Activated naive CD4-positive, alpha-beta T cell treated with anti-CD3 and anti-CD28 coated beads, Interleukin-2, amount 10 ng/mL, durations not matched to agents 5 hours and 36 hours (primary cell): ENCODE measurements around the gene ANKRD7. TPM values are rescaled to one million over a fixed set of nuclear protein-coding genes. Genes with fewer than 3 reads are reported as not detected.

Experiments
- total RNA-seq, 2 experiments: library from RNA; stranded (reverse); gene quantifications; one replicate each; pipeline ENCODE4 v1.2.3, GENCODE V29; 2021

Gene ANKRD7, protein sequence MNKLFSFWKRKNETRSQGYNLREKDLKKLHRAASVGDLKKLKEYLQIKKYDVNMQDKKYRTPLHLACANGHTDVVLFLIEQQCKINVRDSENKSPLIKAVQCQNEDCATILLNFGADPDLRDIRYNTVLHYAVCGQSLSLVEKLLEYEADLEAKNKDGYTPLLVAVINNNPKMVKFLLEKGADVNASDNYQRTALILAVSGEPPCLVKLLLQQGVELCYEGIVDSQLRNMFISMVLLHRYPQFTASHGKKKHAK
- total RNA-seq, result not detected

DNA sequence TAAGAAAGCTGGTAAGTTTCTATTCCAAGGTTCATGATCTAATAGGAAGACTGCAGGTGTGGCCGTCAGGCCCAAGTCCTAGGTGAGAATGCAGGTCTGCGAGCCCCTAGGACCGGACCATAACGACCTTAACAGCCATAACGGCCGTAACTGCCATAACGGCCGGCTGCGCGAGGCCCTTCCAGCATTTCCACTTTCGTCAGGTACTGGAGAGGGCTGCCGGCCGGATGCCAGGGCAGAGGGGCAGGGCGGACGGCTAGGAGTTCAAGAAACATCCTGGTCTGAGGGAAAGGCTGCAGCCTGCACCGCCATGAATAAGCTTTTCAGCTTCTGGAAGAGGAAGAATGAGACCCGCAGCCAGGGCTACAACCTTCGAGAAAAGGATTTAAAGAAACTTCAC, at the start of gene ANKRD7:
ANKRD7 (plus strand) TSS at position 184 of the 400 bp plus-strand sequence; CDS start at position 311, 127 bp downstream.

DNA sequence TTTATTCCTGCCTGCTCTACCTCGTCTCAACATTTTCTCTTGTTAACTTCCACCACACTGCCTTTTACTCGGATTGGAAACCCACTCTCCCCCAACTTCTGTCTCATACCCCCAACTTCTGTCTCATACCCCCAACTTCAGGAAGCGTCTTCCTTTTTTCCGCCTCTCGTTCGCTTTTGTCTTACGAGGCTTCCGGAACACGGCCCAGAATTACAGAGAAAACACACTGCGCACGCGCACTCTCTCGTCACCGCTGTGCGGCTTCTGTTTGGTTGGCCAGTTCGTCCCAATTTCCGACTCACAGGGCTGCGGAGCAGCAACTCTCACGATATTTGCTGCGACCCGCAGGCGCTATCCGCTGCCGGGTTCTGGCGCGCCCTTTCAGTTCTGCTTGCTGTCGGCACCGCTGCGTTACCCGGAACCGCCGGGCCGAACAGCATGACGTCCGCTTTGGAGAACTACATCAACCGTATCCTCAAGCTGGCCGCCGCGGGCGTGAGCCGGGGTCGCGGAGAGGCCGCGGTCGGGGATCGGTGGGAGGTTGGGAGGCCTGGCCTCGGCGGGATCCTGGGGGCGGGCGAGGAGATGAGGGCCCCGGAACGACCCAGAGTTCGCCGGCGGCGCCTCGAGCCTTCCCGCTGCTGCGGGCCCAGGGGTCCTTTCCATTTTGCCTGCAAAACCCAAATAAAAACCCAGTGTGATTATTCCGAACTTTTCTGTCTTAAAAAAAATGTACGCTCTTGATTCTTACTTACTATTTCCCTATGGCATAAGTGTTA, 40.5 kb upstream of the ANKRD7 start, which contains the start of gene LSM8:
LSM8 (plus strand) TSS at position 379 of the 779 bp plus-strand sequence; CDS start at position 439, 60 bp downstream.

Other genes with a start within 250 kb of the ANKRD7 start
- gene LSM8, start 40.5 kb upstream of the ANKRD7 start, total RNA-seq, result 10 to 100 TPM; 47.0 to 47.8 TPM